Suprapubic skin (tissue), 3 donors: ENCODE results near the gene NRGN.

Source experiments
- POLR2A ChIP-seq, 2 donors: fragments of 450-650 bp; IDR thresholded peaks; one replicate each; pipeline ENCODE4 v1.6.1; 2017; ENCODE audit warnings: antibody characterized with exemption in 2 of 2, mild to moderate bottlenecking in 2 of 2, moderate library complexity in 2 of 2
- TF ChIP-seq, protein P1 (sequence below), 2 donors: fragments of 200-600 bp in 1 of 2; fragments of 450-650 bp in 1 of 2; sonication (generic) in 1 of 2; IDR thresholded peaks; one replicate each; pipeline ENCODE4 v1.5.1; 2016 to 2019; ENCODE audit warnings: antibody characterized with exemption in 2 of 2, mild to moderate bottlenecking in 1 of 2, moderate library complexity in 1 of 2

DNA sequence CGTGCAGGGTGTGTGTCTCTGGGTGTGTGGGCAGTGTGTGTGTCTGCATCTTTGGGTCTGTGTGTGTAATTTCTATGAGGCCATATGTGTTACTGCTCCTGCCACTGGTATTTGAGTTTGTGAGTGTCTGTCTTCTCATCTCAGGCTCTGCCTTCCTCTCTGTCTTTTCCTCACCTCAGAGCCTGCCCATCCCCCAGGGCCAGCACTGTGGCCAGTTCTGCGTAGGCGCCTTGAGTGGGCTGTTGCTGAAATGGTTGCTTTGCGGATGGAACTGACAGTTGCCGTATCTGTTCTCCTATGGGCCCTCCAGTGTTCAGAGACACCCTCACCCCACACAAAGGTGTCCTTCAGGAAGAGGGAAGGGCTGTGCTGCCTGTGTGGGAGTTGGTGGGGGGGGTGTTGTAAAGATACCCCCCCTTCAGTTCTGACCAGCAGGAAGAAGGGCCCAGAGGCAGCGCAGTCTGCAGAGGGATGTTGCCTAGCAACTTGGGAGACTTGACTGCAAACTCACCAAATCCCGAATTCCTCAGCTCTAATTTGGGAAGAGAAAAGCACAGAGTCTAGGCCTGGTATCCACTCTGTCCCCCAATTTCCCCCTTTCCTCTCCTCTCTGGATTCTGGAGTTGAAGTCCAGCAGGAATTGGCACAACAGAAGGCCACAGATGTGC, 2.0 kb upstream of the NRGN start:
- TF ChIP-seq POLR2A (IDR thresholded peaks at IDR 0.05): no peak
- TF ChIP-seq, protein P1, sequence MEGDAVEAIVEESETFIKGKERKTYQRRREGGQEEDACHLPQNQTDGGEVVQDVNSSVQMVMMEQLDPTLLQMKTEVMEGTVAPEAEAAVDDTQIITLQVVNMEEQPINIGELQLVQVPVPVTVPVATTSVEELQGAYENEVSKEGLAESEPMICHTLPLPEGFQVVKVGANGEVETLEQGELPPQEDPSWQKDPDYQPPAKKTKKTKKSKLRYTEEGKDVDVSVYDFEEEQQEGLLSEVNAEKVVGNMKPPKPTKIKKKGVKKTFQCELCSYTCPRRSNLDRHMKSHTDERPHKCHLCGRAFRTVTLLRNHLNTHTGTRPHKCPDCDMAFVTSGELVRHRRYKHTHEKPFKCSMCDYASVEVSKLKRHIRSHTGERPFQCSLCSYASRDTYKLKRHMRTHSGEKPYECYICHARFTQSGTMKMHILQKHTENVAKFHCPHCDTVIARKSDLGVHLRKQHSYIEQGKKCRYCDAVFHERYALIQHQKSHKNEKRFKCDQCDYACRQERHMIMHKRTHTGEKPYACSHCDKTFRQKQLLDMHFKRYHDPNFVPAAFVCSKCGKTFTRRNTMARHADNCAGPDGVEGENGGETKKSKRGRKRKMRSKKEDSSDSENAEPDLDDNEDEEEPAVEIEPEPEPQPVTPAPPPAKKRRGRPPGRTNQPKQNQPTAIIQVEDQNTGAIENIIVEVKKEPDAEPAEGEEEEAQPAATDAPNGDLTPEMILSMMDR (IDR thresholded peaks at IDR 0.05): no peak
